Skeletal muscle satellite cell (primary cell): ENCODE data around the gene GALNT17. TPM values are rescaled to one million over a fixed set of nuclear protein-coding genes. Genes with fewer than 3 reads are reported as not detected.

Experiments
- H3K27me3 ChIP-seq: 2 replicates; pipeline ENCODE4 v1.7.0; 2013; ENCODE audit warnings: low read length; ENCODE audit not compliant: control insufficient read depth, insufficient read depth
- H3K36me3 ChIP-seq: 2 replicates; pipeline ENCODE4 v1.7.0; 2013; ENCODE audit warnings: mild to moderate bottlenecking, control low read depth, low read length; ENCODE audit not compliant: insufficient read depth
- H3K4me1 ChIP-seq: 2 replicates; pipeline ENCODE4 v1.7.0; 2013; ENCODE audit warnings: low read length; ENCODE audit not compliant: control insufficient read depth, insufficient read depth
- H3K4me2 ChIP-seq: 2 replicates; pipeline ENCODE4 v1.7.0; 2013; ENCODE audit warnings: mild to moderate bottlenecking, low read length
- H3K4me3 ChIP-seq: 2 replicates; pipeline ENCODE4 v1.7.0; 2013; ENCODE audit warnings: low read length
- H3K9ac ChIP-seq: 2 replicates; pipeline ENCODE4 v1.7.0; 2013; ENCODE audit warnings: mild to moderate bottlenecking, low read depth, low read length, moderate library complexity
- H3K9me3 ChIP-seq: replicated peaks from 2 replicates; pipeline ENCODE4 v1.7.0; 2013; ENCODE audit warnings: mild to moderate bottlenecking, control low read depth, low read length
- small RNA-seq: library from RNA; depleted of rRNA; stranded (forward); fragments of <200 nt; gene quantifications from one replicate; pipeline ENCODE3, GENCODE V24; 2012

GALNT17 gene

GRCh38 chr7:71746006-71746405 is 614.1 kb downstream of the GALNT17 start:
- no peaks in the 10 kb centered on the region for H3K27me3 ChIP-seq
- no peaks in the 10 kb centered on the region for H3K36me3 ChIP-seq
- no peak overlapping the region for H3K9ac ChIP-seq
- no peaks in the 10 kb centered on the region for H3K9me3 ChIP-seq
- H3K4me1 ChIP-seq: no peaks in the 10 kb centered on the region
- no peak overlapping the region for H3K4me3 ChIP-seq
- H3K4me2 ChIP-seq: no peak overlapping the region

DNA sequence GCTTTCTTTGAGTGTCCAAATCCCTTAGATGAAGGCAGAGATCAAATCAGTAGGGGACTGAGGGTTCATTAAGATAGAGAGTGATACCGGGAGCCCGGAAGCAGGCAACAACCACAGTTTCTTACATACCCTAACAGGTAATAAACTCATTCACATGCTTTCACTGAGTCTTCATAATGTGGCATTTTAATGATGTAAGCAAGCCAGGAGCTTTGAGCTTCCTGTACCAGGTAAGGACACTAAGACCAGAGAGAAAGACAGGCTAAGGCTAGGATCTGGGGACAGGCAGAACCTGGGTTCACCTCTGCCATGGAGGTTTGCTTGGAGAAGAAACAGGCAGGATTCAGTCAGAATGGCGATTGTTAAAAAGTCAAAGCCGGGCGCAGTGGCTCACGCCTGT is 618.3 kb downstream of the GALNT17 start:
- Histone ChIP-seq H3K9ac (no peak overlapping the region), H3K27me3 (peaks cover 4% of the 10 kb centered on the region), H3K4me2 (no peak overlapping the region), H3K36me3 (no peaks in the 10 kb centered on the region), H3K4me3 (no peak overlapping the region), H3K4me1 (no peaks in the 10 kb centered on the region), H3K9me3 (no peaks in the 10 kb centered on the region)

DNA sequence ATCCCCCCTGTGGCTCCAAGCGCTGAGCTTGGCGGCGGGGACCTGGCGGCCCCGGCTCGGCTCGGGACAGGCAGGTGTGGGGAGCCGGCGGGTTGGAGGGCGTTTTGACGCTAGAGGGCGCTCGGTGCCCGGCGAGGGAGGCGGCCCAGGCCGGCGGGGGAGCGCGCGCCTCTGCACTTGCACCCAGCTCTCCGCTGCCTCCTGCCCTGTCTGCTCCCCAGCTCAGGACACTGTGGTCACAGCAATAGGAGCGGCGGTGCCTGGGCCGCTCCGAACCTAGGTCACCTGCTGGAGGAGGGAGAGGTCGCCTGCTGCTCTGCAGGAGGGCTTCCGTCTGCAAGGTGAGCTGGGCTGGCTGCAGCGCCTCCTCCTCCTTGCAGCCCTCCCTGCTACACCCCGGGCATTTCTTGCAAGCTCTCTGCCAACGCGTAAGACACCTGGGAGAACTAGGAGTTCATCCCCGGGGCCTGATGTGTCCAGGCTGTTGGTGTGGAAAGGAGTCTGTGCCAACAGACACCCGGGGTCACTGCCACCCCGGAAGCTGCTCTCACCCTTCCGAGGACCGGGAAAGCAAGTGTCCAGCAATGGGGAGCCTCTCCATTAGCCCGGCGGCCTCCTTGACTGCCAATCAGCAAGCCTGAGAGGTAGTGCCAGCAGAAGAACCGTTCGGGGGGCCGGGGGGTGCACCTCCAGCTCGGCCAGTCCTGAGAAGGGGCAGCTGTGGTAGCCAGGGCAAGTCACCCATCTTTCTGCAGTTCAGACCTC is 620.4 kb downstream of the GALNT17 start:
- Histone ChIP-seq H3K4me3 (no peak overlapping the region), H3K9ac (no peak overlapping the region)

DNA sequence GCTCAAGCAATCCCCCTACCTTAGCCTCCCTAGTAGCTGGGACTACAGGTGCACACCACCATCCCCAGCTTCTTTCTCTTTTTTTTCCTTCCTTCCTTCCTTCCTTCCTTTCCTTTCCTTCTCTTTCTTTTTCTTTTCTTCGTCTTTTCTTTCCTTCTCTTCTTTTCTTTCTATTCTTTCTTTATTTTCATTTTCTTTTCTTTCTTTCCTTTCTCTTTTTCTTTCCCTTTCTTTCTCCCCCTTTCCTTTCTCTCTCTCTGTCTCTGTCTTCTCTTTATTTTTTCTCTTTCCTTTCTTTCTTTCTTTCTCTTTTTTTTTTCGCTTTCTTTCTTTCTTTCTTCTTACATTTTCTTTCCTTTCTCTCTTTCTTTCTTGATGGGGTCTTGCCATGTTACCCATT is 621.3 kb downstream of the GALNT17 start:
- H3K4me3 ChIP-seq: no peak overlapping the region
- no peak overlapping the region for H3K9ac ChIP-seq
- H3K27me3 ChIP-seq: peaks cover 4% of the 10 kb centered on the region
- H3K36me3 ChIP-seq: no peaks in the 10 kb centered on the region
- no peaks in the 10 kb centered on the region for H3K9me3 ChIP-seq
- no peak overlapping the region for H3K4me2 ChIP-seq
- H3K4me1 ChIP-seq: no peaks in the 10 kb centered on the region

More for the DNA sequence above, 620.4 kb downstream of the GALNT17 start:
- no peaks in the 10 kb centered on the region for H3K36me3 ChIP-seq
- H3K27me3 ChIP-seq: peaks cover 4% of the 10 kb centered on the region
- no peak overlapping the region for H3K4me2 ChIP-seq
- no peaks in the 10 kb centered on the region for H3K9me3 ChIP-seq
- no peaks in the 10 kb centered on the region for H3K4me1 ChIP-seq

DNA sequence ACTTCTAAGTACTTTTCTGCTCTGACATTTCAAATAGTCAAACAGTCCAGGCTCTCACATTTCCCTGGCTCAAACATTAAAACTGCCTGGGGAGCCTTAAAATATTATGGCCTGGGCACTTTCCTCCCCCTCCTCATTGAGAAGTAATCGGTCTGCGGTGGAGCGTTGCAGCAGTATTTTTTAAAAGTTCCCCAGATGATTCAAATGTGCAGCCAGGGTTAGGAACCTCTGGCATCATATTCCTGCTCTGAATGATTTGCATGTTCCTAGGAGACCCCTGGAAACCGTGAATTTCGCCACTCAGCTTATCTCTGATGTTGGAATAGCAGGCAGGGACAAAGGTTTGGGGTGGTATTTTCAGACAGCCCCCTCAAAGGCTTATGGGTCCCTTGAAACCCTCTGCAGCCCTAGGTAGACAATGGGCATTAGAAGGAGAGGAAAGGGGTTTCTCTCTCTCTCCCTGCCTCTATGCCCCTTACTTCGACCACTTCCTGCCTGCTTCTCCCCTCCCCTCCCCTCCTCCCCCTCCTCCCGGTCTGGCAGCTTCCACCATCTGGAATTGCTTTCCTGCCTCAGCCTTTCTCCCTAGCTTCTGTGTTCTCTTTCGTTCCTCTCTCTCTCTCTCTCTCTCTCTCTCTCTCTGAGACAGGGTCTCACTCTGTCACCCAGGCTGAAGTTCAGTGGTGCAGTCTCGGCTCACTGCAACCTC is 622.2 kb downstream of the GALNT17 start:
- no peaks in the 10 kb centered on the region for H3K9me3 ChIP-seq
- no peaks in the 10 kb centered on the region for H3K4me1 ChIP-seq
- H3K36me3 ChIP-seq: no peaks in the 10 kb centered on the region
- H3K4me3 ChIP-seq: no peak overlapping the region
- no peak overlapping the region for H3K9ac ChIP-seq
- peaks cover 4% of the 10 kb centered on the region for H3K27me3 ChIP-seq
- no peak overlapping the region for H3K4me2 ChIP-seq

GRCh38 chr7:71754828-71755227 is 622.9 kb downstream of the GALNT17 start:
- Histone ChIP-seq H3K36me3 (no peaks in the 10 kb centered on the region), H3K4me2 (no peak overlapping the region), H3K9me3 (no peaks in the 10 kb centered on the region)

GRCh38 chr7:71761336-71761735 is 629.4 kb downstream of the GALNT17 start:
- H3K36me3 ChIP-seq: no peaks in the 10 kb centered on the region
- no peak overlapping the region for H3K4me3 ChIP-seq
- H3K4me1 ChIP-seq: no peaks in the 10 kb centered on the region
- H3K9me3 ChIP-seq: no peaks in the 10 kb centered on the region
- no peaks in the 10 kb centered on the region for H3K27me3 ChIP-seq
- no peak overlapping the region for H3K9ac ChIP-seq
- H3K4me2 ChIP-seq: no peak overlapping the region

More at GRCh38 chr7:71754828-71755227, 622.9 kb downstream of the GALNT17 start:
- Histone ChIP-seq H3K4me1 (no peaks in the 10 kb centered on the region), H3K27me3 (peaks cover 4% of the 10 kb centered on the region), H3K9ac (no peak overlapping the region), H3K4me3 (no peak overlapping the region)

Small RNA genes lying within 50 kb of the gene (small RNA-seq; reads per million reads assigned to genes)
- gene MIR3914-1: not detected
- not detected for gene RN7SKP75
